GM19351 (cell line): ENCODE measurements around the gene PRG2.
"Not testable (repeated sequence)": the region's sequence is repeated elsewhere in the genome, so short reads cannot be mapped to it uniquely, and the experiment has no call there.

Experiments used
- ATAC-seq: cut with Tn5 transposase; IDR thresholded peaks from one replicate; pipeline ENCODE4 v1.9.1; 2021; ENCODE audit warnings: mild to moderate bottlenecking, moderate library complexity; ENCODE audit not compliant: unreplicated experiment

Gene PRG2

GRCh38 chr11:57421066-57421465 is 30.6 kb upstream of the PRG2 start:
- no peak for ATAC-seq

- no peak for ATAC-seq
Measured at GRCh38 chr11:57419146-57419545, 28.7 kb upstream of the PRG2 start.

GRCh38 chr11:57418131-57418530 is 27.7 kb upstream of the PRG2 start:
- ATAC-seq: no peak

GRCh38 chr11:57417056-57417455 is 26.6 kb upstream of the PRG2 start:
- no peak for ATAC-seq

- no peak for ATAC-seq
Measured at GRCh38 chr11:57416436-57416835, 26.0 kb upstream of the PRG2 start.

GRCh38 chr11:57414612-57415212 is 24.3 kb upstream of the PRG2 start:
- no peak for ATAC-seq

- no peak for ATAC-seq
Measured at GRCh38 chr11:57413681-57414080, 23.2 kb upstream of the PRG2 start.

- ATAC-seq: no peak
Measured at GRCh38 chr11:57410287-57410686, 19.8 kb upstream of the PRG2 start.

GRCh38 chr11:57409321-57410100 is 19.1 kb upstream of the PRG2 start:
- no peak for ATAC-seq

- no peak for ATAC-seq
Measured at GRCh38 chr11:57408771-57409170, 18.3 kb upstream of the PRG2 start.

GRCh38 chr11:57407941-57408475 is 17.6 kb upstream of the PRG2 start:
- no peak for ATAC-seq

GRCh38 chr11:57407010-57407920 is 16.8 kb upstream of the PRG2 start:
- no peak for ATAC-seq

- peak; percentile 68 for ATAC-seq
Measured at GRCh38 chr11:57406337-57406904, 16.0 kb upstream of the PRG2 start.

- no peak for ATAC-seq
Measured at GRCh38 chr11:57405271-57405860, 14.9 kb upstream of the PRG2 start.

- no peak for ATAC-seq
Measured at GRCh38 chr11:57403802-57404147, 13.3 kb upstream of the PRG2 start.

- ATAC-seq: not testable (repeated sequence)
Measured at GRCh38 chr11:57403003-57403801, 12.8 kb upstream of the PRG2 start.

- ATAC-seq: no peak
Measured at GRCh38 chr11:57402188-57403002, 11.9 kb upstream of the PRG2 start.

GRCh38 chr11:57399972-57400578 is 9.6 kb upstream of the PRG2 start:
- ATAC-seq: no peak

- ATAC-seq: no peak
Measured at GRCh38 chr11:57399221-57399620, 8.8 kb upstream of the PRG2 start.
